NCI-H2227 (cell line): ENCODE data around the gene CACNB2.
A peak's percentile ranks its signal among the peaks of the same experiment; 100 is the strongest.

Source experiments
- DNase-seq: peaks from one replicate; lab custom pipeline; 2025; ENCODE audit not compliant: unreplicated experiment; lab: John Stamatoyannopoulos, UW

The CACNB2 gene

GRCh38 chr10:18328941-18329340, 188.7 kb downstream of the CACNB2 start:
- DNase-seq = no peak

- DNase-seq = no peak
Observed at GRCh38 chr10:18332048-18332447, 191.8 kb downstream of the CACNB2 start.

GRCh38 chr10:18332484-18332883, 192.3 kb downstream of the CACNB2 start:
- DNase-seq = no peak

GRCh38 chr10:18333621-18334020, 193.4 kb downstream of the CACNB2 start:
- no peak for DNase-seq

- no peak for DNase-seq
Observed at GRCh38 chr10:18334116-18334867, 194.1 kb downstream of the CACNB2 start.

GRCh38 chr10:18340496-18341051, 200.3 kb downstream of the CACNB2 start:
- DNase-seq = no peak

- DNase-seq = no peak
Observed at GRCh38 chr10:18341055-18341454, 200.8 kb downstream of the CACNB2 start.

- DNase-seq = no peak
Observed at GRCh38 chr10:18343573-18343972, 203.3 kb downstream of the CACNB2 start.

- DNase-seq = no peak
Observed at GRCh38 chr10:18345308-18345707, 205.1 kb downstream of the CACNB2 start.

- peak; percentile 71 for DNase-seq
Observed at GRCh38 chr10:18350340-18350739, 210.1 kb downstream of the CACNB2 start.

- no peak for DNase-seq
Observed at GRCh38 chr10:18351421-18351820, 211.2 kb downstream of the CACNB2 start.

GRCh38 chr10:18352175-18352574, 212.0 kb downstream of the CACNB2 start:
- DNase-seq = no peak

GRCh38 chr10:18359812-18360211, 219.6 kb downstream of the CACNB2 start:
- no peak for DNase-seq

GRCh38 chr10:18362892-18363291, 222.7 kb downstream of the CACNB2 start:
- no peak for DNase-seq

- DNase-seq = no peak
Observed at GRCh38 chr10:18364987-18365775, 225.0 kb downstream of the CACNB2 start.

GRCh38 chr10:18367840-18368239, 227.6 kb downstream of the CACNB2 start:
- DNase-seq = no peak

- no peak for DNase-seq
Observed at GRCh38 chr10:18368273-18368672, 228.0 kb downstream of the CACNB2 start.

- DNase-seq = no peak
Observed at GRCh38 chr10:18368682-18369081, 228.5 kb downstream of the CACNB2 start.

GRCh38 chr10:18369859-18370473, 229.7 kb downstream of the CACNB2 start:
- no peak for DNase-seq

GRCh38 chr10:18376650-18377049, 236.4 kb downstream of the CACNB2 start:
- no peak for DNase-seq

GRCh38 chr10:18377898-18378297, 237.7 kb downstream of the CACNB2 start:
- DNase-seq = no peak

- no peak for DNase-seq
Observed at GRCh38 chr10:18378766-18379165, 238.5 kb downstream of the CACNB2 start.
